Activated B cell treated with CpG ODN at 0.5 μM for 24 hours (primary cell): ENCODE results near the gene CETP. TPM values are rescaled to one million over a fixed set of nuclear protein-coding genes. Genes with fewer than 3 reads are reported as not detected.

Experiments used
- ATAC-seq: fragments of 200-7000 bp; cut with Tn5 transposase; one replicate; pipeline ENCODE4 v1.10.0; 2021; ENCODE audit warnings: low read depth, mild to moderate bottlenecking, moderate library complexity
- CTCF ChIA-PET: fragments of 350-600 bp; sonication (Branson Sonifier 250); formaldehyde crosslinking; loops from one replicate; lab custom pipeline; 2021; ENCODE audit warnings: antibody characterized with exemption; lab: Charles Lee
- POLR2A ChIA-PET: fragments of 350-600 bp; sonication (Branson Sonifier 250); formaldehyde crosslinking; loops from one replicate; lab custom pipeline; 2021; ENCODE audit warnings: antibody characterized with exemption; lab: Charles Lee
- DNase-seq: peaks from one replicate; pipeline ENCODE4 v3.0.0; 2022
- H3K27ac Mint-ChIP-seq: one replicate; pipeline ENCODE4 v1.8.0; 2020; ENCODE audit warnings: mixed read lengths
- H3K27me3 Mint-ChIP-seq: one replicate; pipeline ENCODE4 v1.8.0; 2021; ENCODE audit warnings: mixed read lengths
- H3K36me3 Mint-ChIP-seq: one replicate; pipeline ENCODE4 v1.8.0; 2021; ENCODE audit warnings: low read depth, mixed read lengths
- H3K4me1 Mint-ChIP-seq: one replicate; pipeline ENCODE4 v1.8.0; 2021; ENCODE audit warnings: mixed read lengths
- H3K4me3 Mint-ChIP-seq: one replicate; pipeline ENCODE4 v1.8.0; 2020; ENCODE audit warnings: mild to moderate bottlenecking, mixed read lengths
- H3K9me3 Mint-ChIP-seq: one replicate; pipeline ENCODE4 v1.8.0; 2020; ENCODE audit warnings: mixed read lengths
- CTCF ChIP-seq: fragments of 200-600 bp; IDR thresholded peaks from one replicate; pipeline ENCODE4 v1.8.0; 2022; ENCODE audit warnings: antibody characterized with exemption, mild to moderate bottlenecking
- intact Hi-C: fragments of 100-400 bp; cut with micrococcal nuclease; formaldehyde crosslinking; loops from one replicate; pipeline ENCODE4 v1.15.1; 2024
- total RNA-seq: library from RNA; stranded (reverse); gene quantifications from 2 replicates; pipeline ENCODE4 v1.2.3, GENCODE V29; 2022

The CETP gene
- total RNA-seq, 1 donor from 2014 or later = 1.4 TPM

DNA sequence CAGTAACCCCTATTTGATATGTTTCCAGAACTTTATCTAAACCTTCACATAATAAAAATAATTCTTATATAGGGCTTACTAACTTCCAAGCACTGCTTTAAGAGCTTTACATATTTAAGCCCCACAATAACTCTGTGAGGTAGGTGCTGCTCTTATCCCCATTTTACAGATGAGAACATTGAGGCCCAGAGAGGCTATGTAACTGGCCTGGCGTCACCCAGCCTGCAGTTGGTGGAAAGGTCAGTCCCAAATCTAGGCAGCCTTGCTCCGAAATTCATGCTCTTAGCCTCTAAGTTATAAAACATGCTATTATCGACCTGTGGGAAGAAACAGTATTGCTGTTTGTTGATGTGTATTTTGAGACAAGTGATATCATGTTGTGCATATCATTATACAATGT lies 36.6 kb downstream of the CETP start:
- peak overlapping the region; percentile 90 for H3K27ac Mint-ChIP-seq
- POLR2A ChIA-PET = interaction anchor here (0.6 to 9.1 kb wide), 9 partner anchors 9 to 140 kb away, joined by 3 to 93 read pairs (median 6); partner anchors contain the start of gene NLRC5

DNA sequence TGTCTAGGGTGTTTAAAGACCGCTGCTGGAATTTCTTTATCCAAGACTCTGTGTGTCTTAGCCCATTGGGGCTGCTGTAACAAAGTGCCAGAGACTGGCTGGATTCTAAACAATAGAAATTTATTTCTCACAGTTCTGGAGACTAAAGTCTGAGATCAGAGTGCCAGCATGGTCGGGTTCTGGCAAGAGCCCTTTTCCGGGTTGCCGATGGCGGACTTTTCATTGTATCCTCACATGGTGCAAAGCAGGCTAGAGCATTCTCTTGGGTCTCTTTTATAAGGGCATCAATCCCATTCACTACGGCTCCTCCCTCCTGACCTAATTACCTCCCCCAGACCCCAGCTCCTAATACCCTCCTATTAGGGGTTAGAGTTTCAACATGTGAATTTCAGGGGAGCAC lies 37.1 kb downstream of the CETP start:
- POLR2A ChIA-PET = interaction anchor here (0.6 to 9.1 kb wide), 12 partner anchors 9 to 81 kb away, joined by 3 to 93 read pairs (median 5); partner anchors contain the start of gene NLRC5
- Mint-ChIP-seq H3K27ac (peak overlapping the region; percentile 90), H3K4me1 (peaks cover 87% of the 10 kb centered on the region), H3K27me3 (no peaks in the 10 kb centered on the region), H3K4me3 (no peak overlapping the region), H3K9me3 (peaks cover 3% of the 10 kb centered on the region), H3K36me3 (peaks cover 38% of the 10 kb centered on the region)
- intact Hi-C loops = loop anchor here (1.0 to 2.0 kb wide), 2 partner anchors 9 to 14 kb away; no protein-coding TSS in a partner anchor
- CTCF ChIA-PET = interaction anchor here (1.0 to 2.0 kb wide), 4 partner anchors 9 to 47 kb away, joined by 5 to 11 read pairs (median 7); partner anchors contain the start of gene NLRC5
- no peak for TF ChIP-seq CTCF
- ATAC-seq = no peak
- no peak for DNase-seq

More for the DNA sequence above, 36.6 kb downstream of the CETP start:
- Mint-ChIP-seq H3K4me3 (no peak overlapping the region), H3K9me3 (peaks cover 3% of the 10 kb centered on the region), H3K27me3 (no peaks in the 10 kb centered on the region), H3K4me1 (peaks cover 87% of the 10 kb centered on the region), H3K36me3 (peaks cover 37% of the 10 kb centered on the region)
- DNase-seq (no peak), ATAC-seq (no peak)
- intact Hi-C loops = loop anchor here (2.0 kb wide), 1 partner anchor 14 kb away; no protein-coding TSS in a partner anchor
- CTCF ChIA-PET = no interaction called here
- TF ChIP-seq CTCF = no peak

- no peak for TF ChIP-seq CTCF
- intact Hi-C loops = loop anchor here (1.0 to 2.0 kb wide), 5 partner anchors 9 to 43 kb away; no protein-coding TSS in a partner anchor
- no peaks in the 10 kb centered on the region for H3K27me3 Mint-ChIP-seq
- H3K27ac Mint-ChIP-seq = peak overlapping the region; percentile 90
- H3K4me1 Mint-ChIP-seq = peaks cover 87% of the 10 kb centered on the region
- peak overlapping the region; percentile 55 for H3K4me3 Mint-ChIP-seq
- no peak for DNase-seq
- peak; percentile 46 for ATAC-seq
- CTCF ChIA-PET = interaction anchor here (0.8 to 2.0 kb wide), 6 partner anchors 10 to 46 kb away, joined by 3 to 11 read pairs (median 6); partner anchors contain the start of gene NLRC5
- H3K9me3 Mint-ChIP-seq = peaks cover 3% of the 10 kb centered on the region
- POLR2A ChIA-PET = interaction anchor here (0.6 to 9.1 kb wide), 15 partner anchors 11 to 94 kb away, joined by 3 to 93 read pairs (median 5); partner anchors contain the start of gene NLRC5
- peaks cover 39% of the 10 kb centered on the region for H3K36me3 Mint-ChIP-seq
These were observed 37.9 kb downstream of the CETP start for GRCh38 chr16:56999409-57000270.

DNA sequence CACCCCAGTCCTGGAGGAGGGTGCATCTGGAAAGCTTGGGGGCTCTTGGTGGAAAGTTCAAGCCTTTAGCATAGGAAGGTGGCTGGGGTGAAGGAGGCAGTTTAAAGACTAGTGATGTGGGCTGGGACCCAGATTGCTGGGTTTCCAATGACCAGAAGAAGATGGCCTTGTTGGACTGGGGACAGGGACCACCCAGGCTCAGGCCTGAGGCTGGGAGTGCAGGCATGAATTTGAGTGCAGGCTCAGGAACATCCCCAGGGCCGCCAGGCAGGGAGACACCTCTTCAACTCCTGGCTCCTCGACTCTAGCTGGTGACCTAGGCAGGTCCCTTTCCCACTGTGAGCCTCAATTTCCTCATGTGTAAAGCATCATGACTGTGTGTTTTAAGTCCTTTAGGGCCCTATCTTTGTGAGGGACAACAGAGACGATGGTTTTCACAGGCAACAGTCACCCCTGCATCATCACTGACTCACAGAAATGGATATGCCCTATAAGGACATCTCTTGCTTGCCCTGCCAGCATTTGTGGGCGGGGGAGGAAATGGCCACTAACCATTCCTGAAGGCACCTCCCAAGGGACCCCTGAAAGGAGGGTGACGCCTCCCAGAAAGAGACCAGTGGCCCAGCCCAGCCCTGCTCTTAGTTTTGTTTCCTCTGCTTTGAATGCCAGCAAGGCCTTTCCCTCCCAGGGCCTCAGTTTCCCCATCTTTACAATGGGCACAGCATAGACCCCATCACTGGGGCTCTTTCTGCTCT lies 38.7 kb downstream of the CETP start:
- ChIA-PET POLR2A (interaction anchor here (0.6 to 9.1 kb wide), 9 partner anchors 10 to 45 kb away, joined by 4 to 93 read pairs (median 9); partner anchors contain the start of gene NLRC5), CTCF (interaction anchor here (1.0 to 2.0 kb wide), 4 partner anchors 22 to 45 kb away, joined by 3 to 11 read pairs (median 6); no protein-coding TSS in a partner anchor)
- H3K27me3 Mint-ChIP-seq = no peaks in the 10 kb centered on the region
- TF ChIP-seq CTCF = no peak
- peaks cover 87% of the 10 kb centered on the region for H3K4me1 Mint-ChIP-seq
- peak; percentile 40 for DNase-seq
- H3K27ac Mint-ChIP-seq = peak overlapping the region; percentile 90
- peaks cover 43% of the 10 kb centered on the region for H3K36me3 Mint-ChIP-seq
- ATAC-seq = peak; percentile 72
- peak overlapping the region; percentile 55 for H3K4me3 Mint-ChIP-seq
- peaks cover 3% of the 10 kb centered on the region for H3K9me3 Mint-ChIP-seq
- intact Hi-C loops = loop anchor here (2.0 kb wide), 3 partner anchors 14 to 42 kb away; no protein-coding TSS in a partner anchor
